Duodenal mucosa (tissue), 2 donors: ENCODE data around the gene RAB3GAP2.
"Not testable (repeated sequence)": the region's sequence is repeated elsewhere in the genome, so short reads cannot be mapped to it uniquely, and the experiment has no call there.

ENCODE experiments used
- H3K27ac ChIP-seq: one replicate; pipeline ENCODE4 v1.7.0; 2013; ENCODE audit warnings: low read depth, low read length
- H3K27me3 ChIP-seq, 2 donors: one replicate each; pipeline ENCODE4 v1.7.0; 2013; ENCODE audit warnings: low read length in 2 of 2, control low read depth in 1 of 2; ENCODE audit not compliant: insufficient read depth in 2 of 2, control insufficient read depth in 1 of 2
- H3K36me3 ChIP-seq, 2 donors: one replicate each; pipeline ENCODE4 v1.7.0; 2013; ENCODE audit warnings: low read length in 2 of 2, control low read depth in 1 of 2; ENCODE audit not compliant: insufficient read depth in 2 of 2, control insufficient read depth in 1 of 2
- H3K4me1 ChIP-seq, 2 donors: one replicate each; pipeline ENCODE4 v1.7.0; 2013; ENCODE audit warnings: low read length in 2 of 2, control low read depth in 1 of 2; ENCODE audit not compliant: insufficient read depth in 2 of 2, control insufficient read depth in 1 of 2
- H3K4me3 ChIP-seq, 2 donors: one replicate each; pipeline ENCODE4 v1.7.0; 2013; ENCODE audit warnings: low read length in 2 of 2, low read depth in 1 of 2
- H3K9ac ChIP-seq, 2 donors: one replicate each; pipeline ENCODE4 v1.7.0; 2013; ENCODE audit warnings: low read length in 2 of 2, low read depth in 1 of 2
- H3K9me3 ChIP-seq, 2 donors: one replicate each; pipeline ENCODE4 v1.7.0; 2013; ENCODE audit warnings: low read length in 2 of 2, control low read depth in 1 of 2; ENCODE audit not compliant: control insufficient read depth in 1 of 2

RAB3GAP2 gene

DNA sequence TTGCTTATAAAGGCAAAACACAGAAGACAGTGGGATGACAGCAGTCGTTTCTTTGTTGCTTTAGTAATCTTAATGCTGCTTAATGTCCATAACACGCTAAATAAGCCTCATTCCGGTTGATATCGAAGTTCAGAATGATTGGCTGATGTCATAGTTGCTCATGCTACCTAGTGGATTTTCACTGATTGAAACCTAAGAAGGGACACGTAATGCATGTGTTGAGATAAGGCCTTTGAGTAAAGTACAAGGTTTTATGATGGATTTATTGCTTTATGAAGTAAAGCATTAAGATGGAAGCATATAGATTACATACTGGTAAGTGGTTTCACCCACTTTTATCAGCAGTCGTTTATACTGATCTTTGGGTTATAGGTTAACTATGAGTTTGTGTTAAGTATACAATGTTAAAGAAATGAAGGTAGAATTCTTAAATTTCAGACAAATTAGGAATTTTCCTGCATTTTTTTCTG lies 153.2 kb downstream of the RAB3GAP2 start:
- H3K9me3 ChIP-seq: no peaks in the 10 kb centered on the region
- no peaks in the 10 kb centered on the region for H3K27me3 ChIP-seq
- H3K9ac ChIP-seq: peak overlapping the region; percentile 56 to 86
- H3K36me3 ChIP-seq: peaks cover 0 to 20% of the 10 kb centered on the region in 2 donors
- peaks cover 0 to 8% of the 10 kb centered on the region in 2 donors for H3K4me1 ChIP-seq
- peak overlapping the region; percentile 61 to 84 for H3K4me3 ChIP-seq
- peak overlapping the region; percentile 54 for H3K27ac ChIP-seq

DNA sequence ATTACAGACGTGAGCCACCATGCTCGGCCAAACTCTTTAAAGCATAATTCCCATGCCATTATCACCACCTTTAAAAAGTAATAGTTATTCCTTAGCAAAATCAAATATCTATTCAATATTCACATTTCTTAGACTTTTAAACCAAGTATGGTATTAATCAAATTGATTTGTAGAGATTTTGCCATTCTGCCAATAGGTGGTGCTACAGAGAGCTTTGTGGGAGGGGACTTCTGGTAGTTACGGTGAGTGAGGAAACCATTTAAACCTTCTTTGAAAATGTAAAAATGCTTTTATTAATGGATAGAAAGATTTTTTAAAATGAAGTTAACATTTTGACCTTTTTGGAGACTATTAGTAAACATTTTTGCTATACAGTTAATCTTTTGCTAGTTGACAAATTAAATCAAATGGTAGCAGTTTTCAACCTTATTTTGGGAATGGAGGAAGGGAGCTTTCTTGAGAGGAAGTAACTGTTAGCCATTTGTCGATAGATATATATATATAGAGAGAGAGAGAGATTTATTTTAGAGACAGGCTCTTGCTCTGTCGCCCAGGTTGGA lies 159.0 kb downstream of the RAB3GAP2 start:
- H3K9me3 ChIP-seq: no peaks in the 10 kb centered on the region
- H3K4me3 ChIP-seq: no peak overlapping the region
- H3K9ac ChIP-seq: no peak overlapping the region
- H3K27ac ChIP-seq: no peak overlapping the region
- H3K36me3 ChIP-seq: peaks cover 7 to 43% of the 10 kb centered on the region in 2 donors
- no peaks in the 10 kb centered on the region for H3K27me3 ChIP-seq
- H3K4me1 ChIP-seq: no peaks in the 10 kb centered on the region

DNA sequence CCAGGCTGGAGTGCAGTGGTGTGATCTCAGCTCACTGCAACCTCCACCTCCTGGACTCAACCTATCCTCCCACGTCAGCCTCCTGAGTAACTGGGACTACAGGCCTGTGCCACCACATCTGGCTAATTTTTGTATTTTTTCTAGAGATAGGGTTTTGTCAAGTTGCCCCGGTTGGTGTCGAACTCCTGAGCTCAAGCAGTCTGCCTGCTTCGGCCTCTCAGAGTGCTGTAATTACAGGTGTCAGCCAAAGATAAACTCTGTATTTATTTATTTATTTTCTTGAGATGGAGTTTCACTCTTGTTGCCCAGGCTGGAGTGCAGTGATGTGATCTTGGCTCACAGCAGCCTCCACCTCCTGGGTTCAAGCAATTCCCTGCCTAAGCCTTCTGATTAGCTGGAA lies 159.7 kb downstream of the RAB3GAP2 start:
- H3K9me3 ChIP-seq, H3K27me3 ChIP-seq, H3K4me1 ChIP-seq, H3K9ac ChIP-seq, H3K27ac ChIP-seq, H3K4me3 ChIP-seq: not testable (repeated sequence)
- H3K36me3 ChIP-seq: peaks cover 7 to 46% of the 10 kb centered on the region in 2 donors

DNA sequence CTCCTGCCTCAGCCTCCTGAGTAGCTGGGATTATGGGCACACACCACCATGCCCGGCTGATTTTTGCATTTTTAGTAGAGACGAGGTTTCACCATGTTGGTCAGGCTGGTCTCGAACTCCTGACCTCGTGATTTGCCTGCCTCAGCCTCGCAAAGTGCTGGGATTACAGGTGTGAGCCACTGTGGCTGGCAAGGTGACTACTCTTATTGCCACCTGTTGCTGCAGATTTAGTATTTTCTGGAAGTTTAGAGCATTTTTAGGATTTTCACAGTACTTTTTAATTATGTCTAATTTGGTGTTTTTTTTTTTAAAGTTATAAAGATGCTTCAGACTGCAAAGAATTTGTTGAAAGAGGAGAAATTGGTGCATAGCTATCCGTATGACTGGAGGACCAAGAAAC lies 161.8 kb downstream of the RAB3GAP2 start:
- H3K27me3 ChIP-seq, H3K27ac ChIP-seq, H3K4me1 ChIP-seq, H3K9ac ChIP-seq, H3K9me3 ChIP-seq, H3K4me3 ChIP-seq: not testable (repeated sequence)
- peaks cover 13 to 48% of the 10 kb centered on the region in 2 donors for H3K36me3 ChIP-seq

DNA sequence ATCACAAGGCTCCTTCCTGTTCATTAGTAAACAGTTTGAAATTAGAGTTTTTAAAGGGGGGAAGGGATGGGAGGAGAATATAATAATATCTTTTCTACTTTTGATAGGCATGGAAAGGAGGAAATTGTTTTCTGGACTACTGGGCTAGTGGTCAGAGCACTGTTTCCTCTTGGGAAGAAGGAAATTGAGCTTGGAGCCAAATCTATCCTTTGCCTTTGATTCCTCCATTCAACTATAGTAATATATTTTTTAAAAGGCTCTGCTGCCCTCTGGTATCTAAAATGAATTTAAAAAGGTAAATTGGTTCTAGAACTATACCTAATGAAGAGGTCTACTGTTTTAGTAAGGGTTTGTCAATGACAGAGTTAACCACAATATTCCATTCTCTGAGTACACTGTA lies 172.4 kb downstream of the RAB3GAP2 start:
- no peak overlapping the region for H3K9ac ChIP-seq
- H3K27ac ChIP-seq: no peak overlapping the region
- peaks cover 3 to 9% of the 10 kb centered on the region in 2 donors for H3K4me1 ChIP-seq
- peaks cover 4 to 67% of the 10 kb centered on the region in 2 donors for H3K36me3 ChIP-seq
- H3K9me3 ChIP-seq: no peaks in the 10 kb centered on the region
- no peaks in the 10 kb centered on the region for H3K27me3 ChIP-seq
- no peak overlapping the region for H3K4me3 ChIP-seq
